ENCODE measurements around the gene PRSS56. TPM values are rescaled to one million over a fixed set of nuclear protein-coding genes. Genes with fewer than 3 reads are reported as not detected.

The PRSS56 gene
- total RNA-seq, 120 experiments from 2014 or later, result 0.24 to 2.5 (median 0.77) TPM; not detected in 14

Other genes starting within 250 kb of the PRSS56 start
- gene ALPP, start 141.6 kb upstream of the PRSS56 start, total RNA-seq, result under 1 TPM in 2 of 120 experiments, not detected in 118; 0.39 to 0.60 TPM
- gene ALPG, start 113.5 kb upstream of the PRSS56 start, total RNA-seq, result under 1 TPM in 1 of 120 experiments, not detected in 119; 0.11 TPM
- gene ALPI, start 64.2 kb upstream of the PRSS56 start, total RNA-seq, result not detected
- 1 to 10 TPM in 14 of 120 experiments, under 1 TPM in 74, not detected in 32; 0.15 to 2.8 (median 0.49) TPM for gene ECEL1, start 32.6 kb upstream of the PRSS56 start, total RNA-seq
- under 1 TPM in 34 of 120 experiments, not detected in 86; 0.13 to 0.93 (median 0.33) TPM for gene CHRND, start 5.8 kb downstream of the PRSS56 start, total RNA-seq
- gene CHRNG, start 19.3 kb downstream of the PRSS56 start, total RNA-seq, result not detected
- gene TIGD1, start 30.2 kb downstream of the PRSS56 start, total RNA-seq, result 10 to 100 TPM in 1 of 120 experiments, 1 to 10 TPM in 119; 4.1 to 10.9 (median 6.5) TPM
- gene EIF4E2, start 30.3 kb downstream of the PRSS56 start, total RNA-seq, result 10 to 100 TPM; 38.9 to 64.3 (median 51.5) TPM
- gene EFHD1, start 113.2 kb downstream of the PRSS56 start, total RNA-seq, result 100 to 1,000 TPM in 103 of 120 experiments, 10 to 100 TPM in 17; 50.7 to 624 (median 173) TPM
- 100 to 1,000 TPM in 75 of 120 experiments, 10 to 100 TPM in 45; 78.1 to 153 (median 103) TPM for gene GIGYF2, start 176.9 kb downstream of the PRSS56 start, total RNA-seq